Naive thymus-derived CD8-positive, alpha-beta T cell (primary cell): ENCODE results near the gene FILIP1L. TPM values are rescaled to one million over a fixed set of nuclear protein-coding genes. Genes with fewer than 3 reads are reported as not detected.

ENCODE experiments used
- ATAC-seq, 2 donors: fragments of 150-1000 bp; cut with Tn5 transposase in 1 of 2; sonication (Bioruptor Pico), chemical (Tn5 transposase) in 1 of 2; 1 replicate in 1 of 2; 2 replicates in 1 of 2; pipeline ENCODE4 v1.10.0; 2021; ENCODE audit warnings: mild to moderate bottlenecking in 2 of 2, moderate library complexity in 2 of 2
- POLR2A ChIA-PET: fragments of 350-600 bp; sonication (Branson Sonifier 250); formaldehyde crosslinking; loops from one replicate; lab custom pipeline; 2021; ENCODE audit warnings: antibody characterized with exemption; lab: Charles Lee
- DNase-seq, 10 donors: peaks; one replicate each; pipeline versions ENCODE4 v3.0.0 to v3.0.0-alpha.2; 2020 to 2022
- H3K27ac Mint-ChIP-seq, 10 donors: one replicate each; pipeline ENCODE4 v1.8.0; 2020 to 2022; ENCODE audit warnings: mild to moderate bottlenecking in 10 of 10, mixed read lengths in 10 of 10, moderate library complexity in 4 of 10, inconsistent platforms in 1 of 10
- H3K27me3 Mint-ChIP-seq, 5 donors: one replicate each; pipeline ENCODE4 v1.8.0; 2021 to 2022; ENCODE audit warnings: mixed read lengths in 5 of 5
- H3K36me3 Mint-ChIP-seq, 3 donors: one replicate each; pipeline ENCODE4 v1.8.0; 2020 to 2022; ENCODE audit warnings: mixed read lengths in 3 of 3, mild to moderate bottlenecking in 2 of 3, inconsistent platforms in 1 of 3
- H3K4me1 Mint-ChIP-seq, 4 donors: one replicate each; pipeline ENCODE4 v1.8.0; 2021 to 2022; ENCODE audit warnings: mixed read lengths in 4 of 4
- H3K4me3 Mint-ChIP-seq, 10 donors: one replicate each; pipeline ENCODE4 v1.8.0; 2020 to 2022; ENCODE audit warnings: mild to moderate bottlenecking in 10 of 10, mixed read lengths in 10 of 10, moderate library complexity in 6 of 10, inconsistent platforms in 1 of 10
- H3K9me3 Mint-ChIP-seq, 9 donors: one replicate each; pipeline ENCODE4 v1.8.0; 2020 to 2022; ENCODE audit warnings: mixed read lengths in 9 of 9, mild to moderate bottlenecking in 3 of 9, inconsistent platforms in 1 of 9, moderate library complexity in 1 of 9
- polyA plus RNA-seq, 3 donors: library from polyadenylated mRNA; unstranded; fragments of 300-500 nt; fragmentation: Illumina TruSeq; gene quantifications; one replicate each; pipeline ENCODE4 v1.2.3, GENCODE V29; 2021
- total RNA-seq, 8 experiments: library from RNA in 2 of 8; stranded (reverse) in 2 of 8; gene quantifications; one replicate each; pipeline ENCODE4 v1.2.3 and lab custom pipeline; 2021 to 2026

FILIP1L gene
- total and polyA plus RNA-seq, 5 experiments from 2014 or later = 0.14 to 0.41 (median 0.30) TPM; not detected in 1

DNA sequence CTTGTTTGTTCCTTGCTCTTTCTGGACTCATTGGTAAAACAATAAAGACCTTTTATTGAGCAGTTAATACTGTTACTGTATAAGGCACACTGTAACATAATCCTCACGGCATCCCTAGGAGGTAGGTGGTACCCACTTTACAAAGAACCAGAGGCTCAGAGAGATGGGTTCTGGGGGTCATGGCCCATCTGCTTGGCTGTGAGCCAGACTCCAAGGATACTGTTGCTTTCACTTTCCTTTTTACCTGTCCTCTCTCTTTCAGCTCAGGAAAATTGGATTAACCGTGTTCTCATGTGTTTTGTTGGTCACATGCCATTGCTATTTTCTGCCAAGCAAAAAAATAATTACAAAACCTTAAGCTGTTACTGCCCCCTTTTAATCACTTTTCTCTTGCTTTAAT, 34.8 kb upstream of the FILIP1L start:
- POLR2A ChIA-PET = no interaction called here
- Mint-ChIP-seq H3K9me3 (peaks cover 0 to 12% (median 4%) of the 10 kb centered on the region in 9 donors), H3K4me3 (no peak overlapping the region), H3K36me3 (peaks cover 37 to 57% (median 55%) of the 10 kb centered on the region in 3 donors), H3K27ac (peak overlapping the region in 1 of 10 donors; percentile 52), H3K4me1 (peaks cover 0 to 5% (median 3%) of the 10 kb centered on the region in 4 donors), H3K27me3 (no peaks in the 10 kb centered on the region)
- no peak for DNase-seq
- no peak for ATAC-seq

DNA sequence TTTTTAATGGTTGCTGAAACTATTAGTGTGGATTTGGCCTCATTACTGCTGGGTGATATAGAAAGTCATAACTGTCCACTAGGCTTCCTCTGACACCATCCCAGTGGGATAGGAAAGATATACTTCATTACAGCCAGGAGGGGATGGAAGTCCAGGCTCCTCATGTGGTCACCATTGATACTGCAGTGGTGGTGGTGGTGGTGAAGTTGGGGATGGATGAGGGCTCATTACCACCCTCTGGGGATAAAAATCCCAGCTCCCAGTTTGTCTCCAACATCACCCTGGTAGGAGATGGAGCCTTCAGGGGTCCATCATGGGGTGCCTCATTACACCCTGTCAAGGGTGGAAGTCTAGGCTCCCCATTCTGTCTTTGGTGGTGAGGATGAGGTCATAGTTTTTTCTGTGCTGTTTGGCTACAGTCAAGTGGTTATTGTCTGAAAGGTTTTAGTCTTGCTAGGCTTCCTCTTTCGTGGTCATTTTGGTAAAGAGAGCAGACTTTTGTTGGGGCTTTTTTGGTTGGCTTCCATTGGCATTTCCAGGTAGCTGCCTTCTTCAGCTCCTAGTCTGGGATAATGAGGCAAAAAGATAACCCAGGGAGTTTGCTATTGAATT, 30.1 kb upstream of the FILIP1L start:
- DNase-seq (no peak), ATAC-seq (no peak)
- H3K27ac Mint-ChIP-seq = no peak overlapping the region
- peaks cover 23 to 50% (median 31%) of the 10 kb centered on the region in 3 donors for H3K36me3 Mint-ChIP-seq
- H3K27me3 Mint-ChIP-seq = no peaks in the 10 kb centered on the region
- POLR2A ChIA-PET = no interaction called here
- peaks cover 0 to 7% (median under 1%) of the 10 kb centered on the region in 4 donors for H3K4me1 Mint-ChIP-seq
- H3K4me3 Mint-ChIP-seq = no peak overlapping the region
- peaks cover 3 to 27% (median 15%) of the 10 kb centered on the region in 9 donors for H3K9me3 Mint-ChIP-seq

DNA sequence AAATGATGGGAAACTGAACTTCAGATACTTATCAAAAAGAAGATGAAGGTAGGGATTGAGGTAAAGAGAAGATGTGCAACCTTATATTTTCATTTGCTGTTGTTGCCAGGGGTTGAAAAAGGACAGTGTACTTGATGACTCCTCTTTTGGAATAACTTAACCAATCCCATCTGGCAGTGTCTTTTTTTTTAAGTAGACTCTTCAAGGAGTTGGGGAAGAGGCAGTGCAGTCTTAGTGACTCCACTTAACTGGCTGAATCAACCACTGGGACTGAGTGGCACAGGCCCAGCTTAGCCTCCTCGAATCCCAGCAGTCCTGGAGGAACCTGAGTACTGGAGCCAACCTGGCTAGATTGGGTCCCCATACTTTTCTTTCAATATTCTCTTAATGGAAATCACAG, 27.3 kb upstream of the FILIP1L start:
- POLR2A ChIA-PET = no interaction called here
- Mint-ChIP-seq H3K27me3 (no peaks in the 10 kb centered on the region), H3K4me1 (peaks cover 0 to 7% (median 0%) of the 10 kb centered on the region in 4 donors), H3K27ac (no peak overlapping the region), H3K4me3 (no peak overlapping the region), H3K9me3 (peaks cover 5 to 27% (median 16%) of the 10 kb centered on the region in 9 donors), H3K36me3 (peaks cover 13 to 37% (median 25%) of the 10 kb centered on the region in 3 donors)
- DNase-seq (no peak), ATAC-seq (no peak)

DNA sequence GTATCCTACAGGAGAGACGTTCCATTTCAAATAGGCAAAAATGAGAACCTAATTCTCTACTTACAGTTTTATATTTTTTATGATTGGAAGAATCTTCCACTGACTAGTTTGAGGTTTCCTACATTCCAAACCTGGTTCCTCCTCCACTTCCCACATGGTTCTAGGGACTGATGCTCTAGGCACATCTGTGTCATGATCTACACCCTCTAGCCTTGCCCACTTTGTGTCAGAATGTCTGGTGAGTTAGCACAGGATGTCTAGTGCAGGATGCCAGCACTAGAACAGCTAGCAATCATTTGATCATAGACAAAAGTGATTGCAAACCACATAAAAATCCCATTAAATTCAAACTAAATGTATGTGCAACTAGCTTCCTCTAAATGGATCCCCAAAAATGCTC, 26.7 kb upstream of the FILIP1L start:
- ATAC-seq (no peak), DNase-seq (no peak)
- no peak overlapping the region for H3K27ac Mint-ChIP-seq
- H3K36me3 Mint-ChIP-seq = peaks cover 12 to 39% (median 29%) of the 10 kb centered on the region in 3 donors
- no peak overlapping the region for H3K4me3 Mint-ChIP-seq
- peaks cover 0 to 7% (median 0%) of the 10 kb centered on the region in 4 donors for H3K4me1 Mint-ChIP-seq
- POLR2A ChIA-PET = no interaction called here
- no peaks in the 10 kb centered on the region for H3K27me3 Mint-ChIP-seq
- H3K9me3 Mint-ChIP-seq = peaks cover 5 to 27% (median 16%) of the 10 kb centered on the region in 9 donors

DNA sequence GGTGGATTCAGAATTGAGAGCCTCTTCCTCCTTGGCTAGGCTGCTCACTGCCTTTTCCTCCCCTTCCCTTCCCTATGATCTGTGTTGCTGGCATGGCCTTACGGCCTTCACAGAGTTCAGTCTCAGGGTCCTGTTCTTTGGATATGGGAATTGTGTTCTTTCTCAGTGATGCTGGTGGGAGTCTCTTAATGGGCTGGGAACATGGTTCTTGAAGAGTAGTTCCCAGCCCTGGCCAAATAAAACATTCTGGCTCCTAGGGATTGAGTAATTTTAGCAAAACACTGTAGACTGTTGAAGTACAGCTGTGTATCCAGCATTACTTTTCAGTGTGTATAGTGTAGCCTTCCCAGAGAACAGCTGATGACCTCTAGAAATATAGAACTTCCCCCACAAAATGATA, 22.6 kb upstream of the FILIP1L start:
- Mint-ChIP-seq H3K9me3 (peaks cover 0 to 9% (median 2%) of the 10 kb centered on the region in 9 donors), H3K4me3 (no peak overlapping the region), H3K27ac (peak overlapping the region in 1 of 10 donors; percentile 21), H3K27me3 (no peaks in the 10 kb centered on the region), H3K36me3 (peaks cover 12 to 23% (median 16%) of the 10 kb centered on the region in 3 donors), H3K4me1 (no peaks in the 10 kb centered on the region)
- POLR2A ChIA-PET = no interaction called here
- DNase-seq (no peak), ATAC-seq (no peak)

DNA sequence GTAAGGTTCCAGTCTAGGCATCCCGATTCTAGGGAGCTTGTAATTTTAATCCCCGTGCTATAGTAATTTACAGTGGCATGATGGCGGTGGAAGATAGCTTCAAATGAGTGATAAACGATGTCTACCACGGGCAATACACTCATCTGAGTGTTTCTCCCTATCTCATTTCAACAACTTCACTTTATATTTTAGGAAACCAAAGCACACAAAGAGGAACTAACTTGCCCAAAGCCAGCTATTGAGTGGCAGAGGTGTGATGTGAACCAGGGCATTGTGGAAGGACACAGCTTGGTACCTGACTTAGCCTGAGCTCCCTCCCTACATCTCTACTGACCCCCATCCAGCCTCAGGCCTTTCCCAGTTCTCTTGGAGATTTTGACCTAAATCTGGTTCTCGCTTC, 16.9 kb upstream of the FILIP1L start:
- ATAC-seq (no peak), DNase-seq (no peak)
- no peaks in the 10 kb centered on the region for H3K4me1 Mint-ChIP-seq
- H3K27ac Mint-ChIP-seq = no peak overlapping the region
- H3K9me3 Mint-ChIP-seq = no peaks in the 10 kb centered on the region
- H3K27me3 Mint-ChIP-seq = no peaks in the 10 kb centered on the region
- H3K4me3 Mint-ChIP-seq = no peak overlapping the region
- peaks cover 2 to 10% (median 4%) of the 10 kb centered on the region in 3 donors for H3K36me3 Mint-ChIP-seq
- POLR2A ChIA-PET = no interaction called here

DNA sequence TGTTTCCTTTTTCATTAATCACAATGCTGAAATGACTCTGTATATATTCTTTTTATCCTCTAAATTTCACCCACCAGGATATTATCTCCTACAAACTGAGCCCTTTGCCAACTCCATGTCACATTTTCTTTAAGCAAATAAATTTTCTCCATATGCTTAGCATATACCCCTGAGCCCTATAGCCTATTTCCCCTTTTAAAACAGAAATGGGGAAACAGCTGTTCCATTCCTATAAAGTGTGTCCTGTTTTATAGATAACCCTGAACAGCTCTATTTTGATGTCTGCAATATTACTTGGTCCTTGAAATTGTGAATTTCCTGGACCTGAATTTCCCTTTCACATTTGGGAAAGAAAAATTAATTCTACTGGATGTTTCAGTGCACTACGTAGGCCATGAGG, 15.6 kb upstream of the FILIP1L start:
- no peak for ATAC-seq
- no peak for DNase-seq
- peaks cover 0 to 2% (median 0%) of the 10 kb centered on the region in 4 donors for H3K4me1 Mint-ChIP-seq
- no peak overlapping the region for H3K4me3 Mint-ChIP-seq
- POLR2A ChIA-PET = no interaction called here
- H3K9me3 Mint-ChIP-seq = no peaks in the 10 kb centered on the region
- H3K36me3 Mint-ChIP-seq = peaks cover 1 to 5% (median 2%) of the 10 kb centered on the region in 3 donors
- no peaks in the 10 kb centered on the region for H3K27me3 Mint-ChIP-seq
- H3K27ac Mint-ChIP-seq = no peak overlapping the region

DNA sequence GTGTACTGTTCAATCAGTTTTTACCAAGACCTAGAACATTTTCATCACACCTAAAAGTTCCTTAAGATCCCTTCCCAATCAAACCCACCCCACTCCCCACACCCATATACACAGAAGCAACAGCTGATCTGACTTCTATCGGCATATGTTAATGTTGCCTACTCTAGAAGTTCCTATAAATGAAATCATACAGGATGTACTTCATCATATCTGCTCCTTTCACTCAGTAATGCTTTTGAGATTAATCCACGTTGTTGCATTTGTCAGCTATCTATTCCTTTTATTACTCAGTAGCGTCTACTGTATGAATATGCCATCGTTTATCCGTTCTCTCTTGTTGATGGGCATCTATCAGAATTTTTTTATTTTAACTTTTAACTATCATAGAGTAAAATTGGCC, 14.3 kb upstream of the FILIP1L start:
- POLR2A ChIA-PET = no interaction called here

DNA sequence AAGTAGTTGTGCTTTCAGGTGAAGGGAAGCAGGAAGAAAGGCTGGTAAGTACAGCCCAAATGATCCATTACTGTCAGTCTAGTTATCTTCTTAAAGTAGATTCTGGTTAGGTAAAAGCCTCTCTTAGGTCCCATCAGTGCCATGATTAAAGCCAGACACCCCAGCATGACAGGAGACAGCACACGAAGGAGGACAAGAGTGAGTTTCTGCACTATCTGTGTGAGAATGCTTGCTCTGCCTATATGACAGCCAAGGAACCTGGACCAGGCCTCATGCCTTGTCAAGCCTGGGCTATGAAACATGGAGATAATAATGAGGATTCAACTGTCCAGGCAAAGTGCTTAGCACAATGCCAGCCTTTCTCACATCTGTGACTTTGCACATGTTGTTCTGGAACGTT, 13.5 kb upstream of the FILIP1L start:
- POLR2A ChIA-PET = no interaction called here
- no peak for DNase-seq
- ATAC-seq = no peak
- Mint-ChIP-seq H3K27ac (no peak overlapping the region), H3K27me3 (no peaks in the 10 kb centered on the region), H3K36me3 (peaks cover 0 to 9% (median 2%) of the 10 kb centered on the region in 3 donors), H3K4me1 (peaks cover 0 to 7% (median 0%) of the 10 kb centered on the region in 4 donors), H3K9me3 (no peaks in the 10 kb centered on the region), H3K4me3 (no peak overlapping the region)

More for the DNA sequence above, 14.3 kb upstream of the FILIP1L start:
- H3K9me3 Mint-ChIP-seq = no peaks in the 10 kb centered on the region
- ATAC-seq = no peak
- H3K27me3 Mint-ChIP-seq = no peaks in the 10 kb centered on the region
- H3K27ac Mint-ChIP-seq = no peak overlapping the region
- H3K36me3 Mint-ChIP-seq = peaks cover 0 to 5% (median 2%) of the 10 kb centered on the region in 3 donors
- no peak for DNase-seq
- peaks cover 0 to 3% (median 0%) of the 10 kb centered on the region in 4 donors for H3K4me1 Mint-ChIP-seq
- no peak overlapping the region for H3K4me3 Mint-ChIP-seq

DNA sequence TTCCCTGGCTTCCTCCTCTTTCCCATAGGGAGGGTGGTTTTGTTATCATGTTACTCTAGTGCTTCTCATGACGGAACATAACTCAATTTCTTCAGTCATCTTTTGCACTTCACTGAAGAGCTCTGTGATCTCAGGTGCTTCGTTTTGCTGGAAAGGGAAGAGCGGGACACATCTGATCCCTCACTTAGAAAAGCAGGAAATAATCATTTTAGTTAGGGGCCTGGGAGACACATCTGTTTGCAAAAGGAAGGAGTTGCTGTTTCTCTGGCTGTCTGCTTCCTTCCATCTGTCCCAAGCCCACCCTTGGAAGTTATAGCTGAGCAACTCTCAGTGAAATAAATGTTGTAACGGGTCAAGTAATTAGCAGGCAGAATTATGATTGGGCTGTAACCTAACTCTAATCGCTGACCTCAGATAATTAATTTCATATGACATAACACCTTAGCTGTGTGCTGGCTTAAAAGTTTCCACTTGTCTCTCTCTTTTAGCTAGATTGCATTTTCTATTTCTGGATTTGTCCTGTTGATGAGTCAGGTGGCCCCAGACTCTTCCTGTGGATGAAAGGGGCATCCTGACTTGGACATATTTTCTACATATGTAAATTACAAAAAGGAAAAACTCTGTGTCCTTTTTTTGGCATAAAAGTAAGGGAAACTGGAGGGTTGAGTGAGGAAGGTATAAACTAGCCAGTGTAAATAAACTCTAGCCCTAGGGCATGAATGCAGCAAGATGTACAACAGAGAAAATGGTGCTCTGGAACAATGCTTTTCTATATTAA, 11.0 kb upstream of the FILIP1L start:
- Mint-ChIP-seq H3K27ac (no peak overlapping the region), H3K36me3 (peaks cover 2 to 5% (median 5%) of the 10 kb centered on the region in 3 donors), H3K27me3 (no peaks in the 10 kb centered on the region), H3K9me3 (no peaks in the 10 kb centered on the region), H3K4me3 (no peak overlapping the region), H3K4me1 (peaks cover 0 to 8% (median 0%) of the 10 kb centered on the region in 4 donors)
- POLR2A ChIA-PET = no interaction called here
- DNase-seq (no peak), ATAC-seq (no peak)

DNA sequence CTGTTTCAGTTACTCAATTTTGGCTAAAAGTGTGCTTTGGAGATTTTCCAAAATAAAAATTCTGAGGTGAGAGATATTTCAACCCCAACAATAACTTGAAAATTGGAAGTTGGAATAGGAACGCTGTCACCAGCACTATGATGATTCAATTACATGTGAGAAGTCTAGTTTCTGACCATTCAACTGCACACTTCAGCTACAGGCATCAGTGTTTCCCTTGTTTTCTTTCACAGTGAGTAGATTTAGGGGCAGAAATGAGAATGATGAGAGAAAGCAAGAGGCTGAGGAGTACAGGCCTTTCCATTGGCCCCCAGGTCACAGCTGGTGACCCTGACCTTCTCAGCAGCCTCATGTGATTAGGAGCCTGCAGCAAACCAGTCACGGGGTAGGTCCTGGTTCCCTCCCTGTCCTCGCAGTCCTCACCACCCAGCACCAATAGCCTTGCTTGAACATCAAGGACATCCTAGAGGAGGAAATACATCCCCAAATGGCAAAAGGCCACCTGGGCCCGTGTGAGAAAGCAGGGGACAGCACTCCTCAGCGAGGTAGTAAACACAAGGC, 10.0 kb upstream of the FILIP1L start:
- ATAC-seq = no peak

DNA sequence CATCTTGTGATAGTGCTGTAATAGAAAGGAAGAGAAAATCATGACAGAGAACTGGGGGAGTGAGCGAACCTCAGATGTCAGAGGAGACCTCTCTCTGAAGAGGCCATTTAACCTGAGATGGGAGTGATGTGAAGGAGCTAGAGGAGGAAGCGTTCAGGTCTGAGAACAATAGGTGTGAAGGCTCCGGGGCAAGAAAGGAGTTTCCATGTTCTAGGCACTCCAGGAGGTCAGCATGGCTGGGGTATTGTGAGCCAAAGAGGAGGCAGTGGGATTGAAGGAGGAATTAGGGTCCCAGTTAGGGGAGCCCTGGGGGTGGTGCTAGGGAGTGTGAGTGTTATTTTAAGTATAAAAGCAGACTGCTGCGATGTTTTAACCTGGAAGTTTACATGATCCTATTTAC, 8.8 kb upstream of the FILIP1L start:
- POLR2A ChIA-PET = no interaction called here
- no peak for DNase-seq
- Mint-ChIP-seq H3K4me3 (no peak overlapping the region), H3K27me3 (no peaks in the 10 kb centered on the region), H3K9me3 (no peaks in the 10 kb centered on the region), H3K27ac (peak overlapping the region in 1 of 10 donors; percentile 6), H3K36me3 (peaks cover 0 to 10% (median 5%) of the 10 kb centered on the region in 3 donors), H3K4me1 (peaks cover 0 to 10% (median 0%) of the 10 kb centered on the region in 4 donors)
- ATAC-seq = no peak

More for the DNA sequence above, 10.0 kb upstream of the FILIP1L start:
- peaks cover 0 to 10% (median 5%) of the 10 kb centered on the region in 3 donors for H3K36me3 Mint-ChIP-seq
- no peak for DNase-seq
- H3K4me3 Mint-ChIP-seq = no peak overlapping the region
- H3K27ac Mint-ChIP-seq = no peak overlapping the region
- POLR2A ChIA-PET = no interaction called here
- H3K4me1 Mint-ChIP-seq = peaks cover 0 to 9% (median 0%) of the 10 kb centered on the region in 4 donors
- no peaks in the 10 kb centered on the region for H3K9me3 Mint-ChIP-seq
- H3K27me3 Mint-ChIP-seq = no peaks in the 10 kb centered on the region

DNA sequence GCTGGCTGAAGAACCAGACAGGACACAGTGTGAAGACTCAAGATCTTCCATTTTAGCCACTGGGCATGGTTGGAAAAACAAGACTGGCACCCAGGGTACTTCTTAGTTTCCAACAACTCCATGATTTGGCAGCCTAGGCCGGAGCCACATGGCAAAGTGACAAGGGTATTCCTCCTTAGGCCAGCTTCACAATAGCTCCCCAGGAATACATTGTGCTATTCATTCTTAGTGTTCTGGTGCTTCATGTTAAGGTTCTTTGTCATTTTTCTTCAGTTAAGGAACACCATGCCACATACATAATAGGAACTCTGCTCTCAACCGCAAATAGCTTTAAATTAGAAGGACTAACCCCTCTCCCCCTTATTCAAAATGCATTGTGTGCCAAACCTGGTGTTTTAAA, 8.0 kb upstream of the FILIP1L start:
- Mint-ChIP-seq H3K4me1 (peaks cover 0 to 10% (median 0%) of the 10 kb centered on the region in 4 donors), H3K36me3 (peaks cover 0 to 10% (median 5%) of the 10 kb centered on the region in 3 donors), H3K27me3 (no peaks in the 10 kb centered on the region), H3K27ac (no peak overlapping the region), H3K4me3 (no peak overlapping the region), H3K9me3 (no peaks in the 10 kb centered on the region)
- POLR2A ChIA-PET = no interaction called here
- ATAC-seq (no peak), DNase-seq (no peak)
